Sigmoid colon (tissue), 7 donors: Measurements from ENCODE around the gene CAVIN3. TPM values are rescaled to one million over a fixed set of nuclear protein-coding genes. Genes with fewer than 3 reads are reported as not detected.

Source experiments
- DNase-seq: peaks from one replicate; pipeline ENCODE4 v3.0.0-alpha.2; 2019
- H3K27ac ChIP-seq, 4 donors: fragments of 200-600 bp; sonication (generic); one replicate each; pipeline ENCODE4 v1.5.1; 2016 to 2019; ENCODE audit warnings: mild to moderate bottlenecking in 1 of 4
- H3K27me3 ChIP-seq, 3 donors: fragments of 200-600 bp; sonication (generic); one replicate each; pipeline ENCODE4 v1.5.1; 2019; ENCODE audit warnings: mild to moderate bottlenecking in 1 of 3
- H3K36me3 ChIP-seq, 4 donors: fragments of 200-600 bp; sonication (generic); one replicate each; pipeline ENCODE4 v1.5.1; 2016 to 2019
- H3K4me1 ChIP-seq, 4 donors: fragments of 200-600 bp; sonication (generic); one replicate each; pipeline ENCODE4 v1.5.1; 2017 to 2019
- H3K4me3 ChIP-seq, 4 donors: fragments of 200-600 bp; sonication (generic); one replicate each; pipeline ENCODE4 v1.5.1; 2017 to 2019; ENCODE audit warnings: mild to moderate bottlenecking in 2 of 4, moderate library complexity in 1 of 4
- H3K9me3 ChIP-seq, 4 donors: fragments of 200-600 bp in 3 of 4; sonication (generic) in 3 of 4; one replicate each; pipeline versions ENCODE4 v1.5.1 to v1.6.1; 2013 to 2019
- EP300 ChIP-seq, 4 donors: sonication (generic); formaldehyde crosslinking; IDR thresholded peaks; one replicate each; pipeline ENCODE4 v1.6.1; 2017; ENCODE audit warnings: antibody characterized with exemption in 4 of 4
- POLR2A ChIP-seq, 2 donors: fragments of 450-650 bp; IDR thresholded peaks; one replicate each; pipeline ENCODE4 v1.6.1; 2016; ENCODE audit warnings: antibody characterized with exemption in 2 of 2, mild to moderate bottlenecking in 2 of 2, moderate library complexity in 2 of 2
- POLR2AphosphoS5 ChIP-seq, 4 donors: sonication (generic); formaldehyde crosslinking; IDR thresholded peaks; one replicate each; pipeline ENCODE4 v1.6.1; 2017; ENCODE audit warnings: antibody characterized with exemption in 4 of 4
- WGBS, 2 donors: extraction: QIAGEN DNeasy Blood & Tissue Kit; methylation state at CpG; one replicate each; pipeline ENCODE4 v1.1.7; 2013; 5-methylcytosine and 5-hydroxymethylcytosine counted together
- intact Hi-C: fragments of 100-400 bp; cut with DNase I; formaldehyde crosslinking; loops from one replicate; pipeline ENCODE4 v1.15.1; 2023
- polyA plus RNA-seq, 3 donors: library from polyadenylated mRNA; stranded (reverse); fragments of 200-250 nt; gene quantifications; one replicate each; pipeline ENCODE4 v1.2.3, GENCODE V29; 2013
- total RNA-seq, 4 donors: library from RNA; depleted of rRNA; stranded (reverse); fragments of >200 nt; gene quantifications; one replicate each; pipeline ENCODE4 v1.1.0, GENCODE V29; 2016
- TF ChIP-seq, protein P1 (sequence below), 4 experiments: fragments of 450-650 bp in 3 of 4; fragments of 200-600 bp in 1 of 4; IDR thresholded peaks; one replicate each; pipeline ENCODE4 v1.5.1; 2016 to 2019; ENCODE audit warnings: antibody characterized with exemption in 4 of 4, mild to moderate bottlenecking in 3 of 4, moderate library complexity in 2 of 4
- donor health status: healthy with polysubstance abuse.
- donor health status: Bipolar disorder and iron deficiency.
- donor health status: healthy.

CAVIN3 gene
- total and polyA plus RNA-seq, 7 donors = 6.9 to 294 (median 113) TPM

DNA sequence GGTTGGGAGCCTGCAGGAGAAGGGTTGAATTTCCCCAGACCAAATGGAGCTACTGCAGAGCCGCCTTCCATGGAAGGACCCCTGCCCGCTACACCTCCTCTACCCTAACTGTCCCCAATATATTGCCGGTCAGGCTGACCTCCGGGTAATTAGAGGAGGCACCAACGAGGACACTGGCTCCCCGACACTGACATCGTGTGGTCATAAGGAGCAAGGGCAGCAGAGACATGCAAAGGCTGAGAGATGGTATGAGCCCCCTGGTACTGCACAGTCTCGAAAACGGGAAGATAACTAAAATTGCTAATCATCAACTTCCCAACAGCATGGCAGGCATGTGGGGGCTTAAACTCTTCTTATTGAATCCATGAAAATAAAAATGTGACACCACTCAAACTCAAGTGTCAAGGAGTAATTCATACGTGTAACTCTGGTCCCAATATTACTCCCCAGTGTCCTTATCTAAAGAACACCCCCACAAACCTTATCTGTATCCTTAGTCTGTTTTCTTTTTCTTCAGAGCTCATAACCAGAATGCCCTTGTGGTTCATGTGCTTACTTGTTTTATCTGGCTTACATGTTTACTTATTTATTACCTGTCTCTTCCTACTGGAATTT, 4.4 kb downstream of the CAVIN3 start:
- 2 to 5% methylated on average over 10 of the region's 10 CpGs for WGBS, 2 donors
- peaks cover 0 to 33% (median 26%) of the 10 kb centered on the region in 4 donors for H3K4me1 ChIP-seq
- H3K4me3 ChIP-seq = peak overlapping the region in 1 of 4 donors; percentile 6
- no peak for TF ChIP-seq POLR2AphosphoS5 (IDR thresholded peaks at IDR 0.05)
- TF ChIP-seq, protein P1, sequence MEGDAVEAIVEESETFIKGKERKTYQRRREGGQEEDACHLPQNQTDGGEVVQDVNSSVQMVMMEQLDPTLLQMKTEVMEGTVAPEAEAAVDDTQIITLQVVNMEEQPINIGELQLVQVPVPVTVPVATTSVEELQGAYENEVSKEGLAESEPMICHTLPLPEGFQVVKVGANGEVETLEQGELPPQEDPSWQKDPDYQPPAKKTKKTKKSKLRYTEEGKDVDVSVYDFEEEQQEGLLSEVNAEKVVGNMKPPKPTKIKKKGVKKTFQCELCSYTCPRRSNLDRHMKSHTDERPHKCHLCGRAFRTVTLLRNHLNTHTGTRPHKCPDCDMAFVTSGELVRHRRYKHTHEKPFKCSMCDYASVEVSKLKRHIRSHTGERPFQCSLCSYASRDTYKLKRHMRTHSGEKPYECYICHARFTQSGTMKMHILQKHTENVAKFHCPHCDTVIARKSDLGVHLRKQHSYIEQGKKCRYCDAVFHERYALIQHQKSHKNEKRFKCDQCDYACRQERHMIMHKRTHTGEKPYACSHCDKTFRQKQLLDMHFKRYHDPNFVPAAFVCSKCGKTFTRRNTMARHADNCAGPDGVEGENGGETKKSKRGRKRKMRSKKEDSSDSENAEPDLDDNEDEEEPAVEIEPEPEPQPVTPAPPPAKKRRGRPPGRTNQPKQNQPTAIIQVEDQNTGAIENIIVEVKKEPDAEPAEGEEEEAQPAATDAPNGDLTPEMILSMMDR (IDR thresholded peaks at IDR 0.05) = peak; percentile 75 to 94 (median 82)
- no peak for TF ChIP-seq POLR2A (IDR thresholded peaks at IDR 0.05)
- TF ChIP-seq EP300 (IDR thresholded peaks at IDR 0.05) = no peak
- DNase-seq = peak; percentile 83
- intact Hi-C loops = loop anchor here (2.0 to 5.0 kb wide), 2 partner anchors 65 to 294 kb away; no protein-coding TSS in a partner anchor
- H3K9me3 ChIP-seq = no peaks in the 10 kb centered on the region
- no peaks in the 10 kb centered on the region for H3K27me3 ChIP-seq
- no peaks in the 10 kb centered on the region for H3K36me3 ChIP-seq
- H3K27ac ChIP-seq = peak overlapping the region in 3 of 4 donors; percentile 99

DNA sequence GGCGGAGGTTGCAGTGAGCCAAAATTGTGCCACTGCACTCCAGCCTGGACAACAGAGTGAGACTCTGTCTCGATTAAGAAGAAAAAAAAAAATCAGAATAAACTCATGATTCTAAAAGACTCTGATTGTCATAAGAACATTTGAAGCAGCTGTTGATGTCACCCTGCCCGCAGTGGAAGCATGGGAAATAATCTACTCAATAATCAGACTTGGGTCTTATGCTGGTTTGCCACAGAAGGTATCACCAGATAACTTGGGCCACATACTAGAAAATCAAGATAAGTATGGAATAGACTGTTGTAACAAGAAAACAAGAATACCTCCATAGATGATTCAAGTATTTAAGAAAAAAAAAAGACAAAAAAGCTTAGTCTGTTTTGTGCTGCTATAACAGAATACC, 8.2 kb downstream of the CAVIN3 start:
- H3K9me3 ChIP-seq = no peaks in the 10 kb centered on the region
- intact Hi-C loops = no loop called here
- H3K4me1 ChIP-seq = peaks cover 0 to 8% (median 7%) of the 10 kb centered on the region in 4 donors
- TF ChIP-seq, protein P1 (IDR thresholded peaks at IDR 0.05) = no peak
- TF ChIP-seq EP300 (IDR thresholded peaks at IDR 0.05) (no peak), POLR2AphosphoS5 (IDR thresholded peaks at IDR 0.05) (no peak), POLR2A (IDR thresholded peaks at IDR 0.05) (no peak)
- DNase-seq = no peak
- no peak overlapping the region for H3K4me3 ChIP-seq
- no peaks in the 10 kb centered on the region for H3K27me3 ChIP-seq
- WGBS, 2 donors = 78 to 90% methylated on average over 3 of the region's 3 CpGs
- no peak overlapping the region for H3K27ac ChIP-seq
- no peaks in the 10 kb centered on the region for H3K36me3 ChIP-seq

DNA sequence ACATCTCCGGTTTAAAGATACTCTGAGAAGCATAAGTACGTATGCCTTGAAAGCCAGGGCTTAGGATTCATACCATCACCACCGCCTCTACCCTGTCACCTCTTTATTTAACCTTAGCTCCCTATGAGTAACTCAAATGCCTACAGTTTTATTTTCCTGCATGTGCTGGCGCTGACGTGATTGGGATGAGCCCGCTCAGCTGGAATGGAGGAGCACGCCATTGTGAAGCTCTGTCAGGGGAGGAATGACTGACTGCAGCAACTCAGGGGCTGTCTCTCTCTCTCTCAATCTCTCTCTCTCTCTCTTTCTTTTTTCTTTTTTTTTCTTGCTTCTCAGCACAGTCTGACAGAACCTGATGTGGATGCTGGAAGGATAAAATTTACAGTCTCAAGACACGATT, 12.4 kb downstream of the CAVIN3 start:
- H3K4me3 ChIP-seq = no peak overlapping the region
- H3K27me3 ChIP-seq = peaks cover 0 to 8% (median 0%) of the 10 kb centered on the region in 3 donors
- H3K36me3 ChIP-seq = no peaks in the 10 kb centered on the region
- H3K9me3 ChIP-seq = no peaks in the 10 kb centered on the region
- no peak overlapping the region for H3K27ac ChIP-seq
- H3K4me1 ChIP-seq = no peaks in the 10 kb centered on the region
- DNase-seq = no peak
- TF ChIP-seq, protein P1 (IDR thresholded peaks at IDR 0.05) = no peak
- TF ChIP-seq POLR2A (IDR thresholded peaks at IDR 0.05) (no peak), POLR2AphosphoS5 (IDR thresholded peaks at IDR 0.05) (no peak), EP300 (IDR thresholded peaks at IDR 0.05) (no peak)
- WGBS, 2 donors = 73 to 80% methylated on average over 8 of the region's 8 CpGs
- intact Hi-C loops = no loop called here

DNA sequence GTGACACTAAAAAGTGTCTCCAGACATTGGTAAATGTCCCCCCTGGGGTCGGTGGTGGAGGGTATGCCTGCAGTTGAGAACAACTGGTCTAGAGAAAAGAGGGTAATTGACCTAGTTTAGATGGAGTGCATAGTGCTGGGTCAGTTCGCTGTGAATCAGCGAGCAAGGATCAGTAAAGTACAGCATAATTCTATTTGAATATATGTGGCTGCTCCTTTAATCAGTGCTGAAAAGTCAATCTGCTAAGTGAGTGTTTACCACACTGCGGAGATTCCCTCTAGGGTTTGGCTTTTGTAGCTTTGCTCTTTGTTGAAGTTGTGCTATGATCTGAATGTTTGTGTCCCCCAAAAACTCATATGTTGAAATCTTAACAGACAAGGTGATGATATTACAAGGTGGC, 15.0 kb downstream of the CAVIN3 start:
- WGBS, 2 donors = 70 to 81% methylated on average over 4 of the region's 4 CpGs
- TF ChIP-seq EP300 (IDR thresholded peaks at IDR 0.05) (no peak), POLR2A (IDR thresholded peaks at IDR 0.05) (no peak), POLR2AphosphoS5 (IDR thresholded peaks at IDR 0.05) (no peak)
- TF ChIP-seq, protein P1 (IDR thresholded peaks at IDR 0.05) = no peak
- Histone ChIP-seq H3K27ac (no peak overlapping the region), H3K36me3 (no peaks in the 10 kb centered on the region), H3K4me1 (no peaks in the 10 kb centered on the region), H3K9me3 (no peaks in the 10 kb centered on the region), H3K27me3 (peaks cover 0 to 8% (median 0%) of the 10 kb centered on the region in 3 donors), H3K4me3 (no peak overlapping the region)
- DNase-seq = no peak
- intact Hi-C loops = no loop called here
